Activated CD8-positive, alpha-beta memory T cell treated with anti-CD3 and anti-CD28 coated beads for 1 hour (primary cell): ENCODE data around the gene ABCA13.

ENCODE experiments used
- DNase-seq, 2 donors: peaks; one replicate each; pipeline ENCODE4 v3.0.0-alpha.2; 2020; ENCODE audit warnings: low read depth in 1 of 2; ENCODE audit errors: extremely low read depth in 1 of 2

Gene ABCA13

GRCh38 chr7:48296966-48297365, 125.7 kb downstream of the ABCA13 start:
- DNase-seq = no peak

- no peak for DNase-seq
Observed at GRCh38 chr7:48298779-48299178, 127.5 kb downstream of the ABCA13 start.

DNA sequence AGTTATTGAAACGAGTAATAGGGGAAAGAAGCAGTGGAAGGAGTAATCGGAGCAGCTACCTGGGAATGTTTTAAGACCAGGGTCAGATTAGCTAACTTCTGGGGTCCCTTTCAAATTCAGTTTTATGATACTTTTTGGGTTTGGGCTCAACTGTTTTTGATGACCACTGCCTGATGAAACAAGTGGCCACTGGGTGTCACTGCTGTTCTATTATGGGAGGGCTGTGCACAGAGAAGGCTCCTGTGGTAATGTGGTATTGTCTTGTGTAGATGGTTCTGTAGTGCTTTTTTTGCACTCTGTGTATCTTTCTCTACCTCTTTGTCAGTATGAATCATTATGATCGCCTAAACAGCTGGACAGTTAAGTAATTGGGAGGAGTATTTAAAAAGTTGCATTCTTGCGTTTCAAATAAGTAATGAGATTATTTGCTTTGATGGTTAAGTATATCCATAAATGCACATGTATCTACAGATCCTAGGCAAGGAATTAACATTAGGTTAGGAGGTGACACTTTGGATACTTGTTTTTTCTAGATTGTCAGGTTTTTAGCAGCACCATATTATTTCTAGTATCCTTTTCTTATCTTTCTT, 128.4 kb downstream of the ABCA13 start:
- DNase-seq = no peak

- no peak for DNase-seq
Observed at GRCh38 chr7:48300301-48300700, 129.0 kb downstream of the ABCA13 start.

DNA sequence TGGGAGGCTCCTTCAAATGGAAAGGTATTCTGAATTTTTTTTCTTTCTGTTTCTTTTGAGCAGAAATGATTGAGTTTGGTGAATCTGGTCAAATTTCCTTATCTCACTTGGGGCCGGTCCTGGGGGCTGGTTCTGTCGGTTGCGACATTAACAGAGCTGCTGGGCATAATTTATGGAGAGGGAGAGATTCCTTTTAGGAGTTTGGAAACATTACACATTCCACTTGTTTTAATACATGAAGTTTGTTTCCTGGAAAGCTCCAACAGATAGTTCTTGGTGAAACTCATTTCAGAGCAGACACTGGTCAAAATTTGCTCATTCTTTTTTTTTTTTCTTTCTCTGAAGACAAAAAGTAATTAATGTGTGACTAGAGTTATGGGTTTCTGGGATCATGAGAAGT, 129.9 kb downstream of the ABCA13 start:
- no peak for DNase-seq

GRCh38 chr7:48304641-48305040, 133.4 kb downstream of the ABCA13 start:
- no peak for DNase-seq

- DNase-seq = no peak
Observed at GRCh38 chr7:48305661-48306060, 134.4 kb downstream of the ABCA13 start.

- DNase-seq = no peak
Observed at GRCh38 chr7:48307041-48307714, 135.9 kb downstream of the ABCA13 start.

GRCh38 chr7:48309720-48310119, 138.5 kb downstream of the ABCA13 start:
- DNase-seq = no peak

GRCh38 chr7:48311464-48312100, 140.3 kb downstream of the ABCA13 start:
- no peak for DNase-seq

- no peak for DNase-seq
Observed at GRCh38 chr7:48312151-48312550, 140.9 kb downstream of the ABCA13 start.

DNA sequence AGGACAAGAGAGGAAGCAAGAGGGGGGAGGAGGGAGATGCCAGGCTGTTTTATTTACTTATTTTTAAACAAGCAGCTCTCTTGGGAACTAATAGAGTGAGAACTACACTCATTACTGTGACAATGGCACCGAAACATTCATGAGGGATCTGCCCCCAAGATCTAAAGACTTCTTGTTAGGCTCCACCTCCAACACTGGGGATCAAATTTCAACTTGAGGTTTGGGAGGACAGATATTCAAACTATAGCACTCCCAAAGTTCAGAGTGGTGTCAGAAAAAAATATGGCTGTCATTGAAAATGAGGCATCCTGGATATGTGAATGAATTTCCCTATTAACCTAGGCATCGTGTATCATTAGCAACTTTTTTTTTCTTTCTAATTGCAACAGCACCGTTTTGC, 145.5 kb downstream of the ABCA13 start:
- no peak for DNase-seq

- DNase-seq = no peak
Observed at GRCh38 chr7:48317360-48317759, 146.1 kb downstream of the ABCA13 start.

- no peak for DNase-seq
Observed at GRCh38 chr7:48321319-48322010, 150.2 kb downstream of the ABCA13 start.

DNA sequence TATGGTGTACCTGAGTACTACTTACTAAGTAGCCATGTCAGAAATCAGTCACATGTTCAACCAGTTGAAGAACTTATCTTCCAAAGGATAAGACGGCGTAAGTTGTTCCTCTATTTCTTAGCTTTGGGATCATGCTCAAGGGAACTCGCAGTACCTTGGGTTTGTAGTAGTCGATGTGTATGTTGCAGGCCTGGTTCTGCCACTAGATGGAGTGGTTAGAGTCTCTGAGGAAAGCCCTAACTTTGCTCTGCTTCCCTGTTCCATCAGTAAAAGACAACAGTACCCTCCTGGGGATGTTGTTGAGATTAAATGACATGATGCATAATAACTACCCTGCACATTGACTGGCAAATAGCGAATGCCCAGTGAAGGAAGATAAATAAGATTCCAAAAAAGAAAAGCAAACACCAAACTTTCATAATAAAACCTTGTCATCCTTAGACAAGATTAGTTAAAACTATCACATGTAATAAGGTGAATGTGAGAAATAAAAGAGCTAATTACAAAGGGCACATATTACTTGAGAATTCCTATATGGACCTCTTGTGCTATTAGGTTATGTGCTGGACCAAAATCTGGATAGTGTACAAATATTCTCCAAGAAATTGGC, 165.9 kb downstream of the ABCA13 start:
- no peak for DNase-seq

- no peak for DNase-seq
Observed at GRCh38 chr7:48337781-48338180, 166.5 kb downstream of the ABCA13 start.

DNA sequence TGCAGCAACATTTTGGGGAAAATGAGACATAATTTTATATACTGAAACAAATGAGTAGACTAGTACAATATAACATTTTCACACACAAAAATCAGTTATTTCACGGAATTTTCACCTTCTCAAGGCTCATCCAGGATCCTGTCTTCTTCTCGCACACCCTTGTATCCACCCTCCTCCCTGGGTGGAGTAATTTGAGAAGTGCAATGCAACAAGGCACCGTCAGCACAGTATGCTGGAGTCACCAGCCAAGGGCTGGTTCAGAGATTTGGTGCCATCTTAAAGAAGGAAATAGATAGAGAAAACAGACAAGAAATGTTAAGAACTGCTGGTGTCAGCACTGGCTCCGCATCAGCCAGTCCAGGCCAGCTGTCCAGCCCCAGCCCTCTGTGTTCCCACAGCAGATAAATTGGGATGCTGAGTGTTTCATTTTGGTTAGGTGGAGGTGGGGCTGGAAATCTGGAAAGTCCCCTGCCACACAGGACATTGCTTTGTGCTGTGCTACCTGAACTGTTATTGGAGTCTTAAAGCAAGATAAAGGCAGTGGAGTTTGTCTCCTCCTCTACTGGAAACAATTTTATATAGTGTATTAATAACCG, 176.1 kb downstream of the ABCA13 start:
- DNase-seq = no peak

DNA sequence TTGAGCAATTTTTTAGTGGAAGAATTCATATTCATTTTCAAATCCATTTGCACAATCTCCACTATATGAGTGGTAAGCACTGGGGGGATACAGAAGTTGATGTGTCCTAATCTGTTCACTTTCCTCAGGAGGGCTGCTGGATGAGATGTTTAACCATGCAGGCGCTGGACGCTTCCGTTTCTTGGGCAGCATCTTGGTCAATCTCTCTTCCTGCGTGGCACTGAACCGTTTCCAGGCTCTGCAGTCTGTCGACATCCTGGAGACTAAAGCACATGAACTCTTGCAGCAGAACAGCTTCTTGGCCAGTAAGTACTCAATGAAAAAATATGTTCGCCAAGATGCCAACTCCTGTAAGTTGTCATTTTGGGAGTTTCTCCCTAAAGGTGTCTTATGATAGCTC, 179.3 kb downstream of the ABCA13 start:
- no peak for DNase-seq

DNA sequence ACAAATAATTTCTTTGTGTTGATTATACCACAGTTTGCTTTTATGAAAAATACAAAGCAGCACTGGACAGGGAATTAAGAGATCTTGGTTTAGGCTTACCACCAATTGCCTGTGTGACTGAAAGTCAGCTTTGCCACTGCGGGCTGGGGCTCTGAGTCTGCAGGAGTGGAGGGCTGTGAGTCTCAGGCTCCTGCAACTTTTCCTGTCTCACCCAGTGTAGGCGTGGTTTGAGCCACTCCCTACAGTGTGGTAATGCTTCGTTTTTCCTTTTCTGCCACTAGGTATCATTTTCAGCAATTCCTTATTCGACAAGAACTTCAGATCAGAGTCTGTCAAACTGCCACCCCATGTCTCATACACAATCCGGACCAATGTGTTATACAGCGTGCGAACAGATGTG, 180.6 kb downstream of the ABCA13 start:
- no peak for DNase-seq

GRCh38 chr7:48355346-48355745, 184.1 kb downstream of the ABCA13 start:
- DNase-seq = no peak

- DNase-seq = no peak
Observed at GRCh38 chr7:48360574-48360973, 189.3 kb downstream of the ABCA13 start.
